HS-27A (cell line): ENCODE measurements around the gene BMF.
"Not testable (repeated sequence)": the region's sequence is repeated elsewhere in the genome, so short reads cannot be mapped to it uniquely, and the experiment has no call there.

ENCODE experiments used
- DNase-seq: peaks from one replicate; pipeline ENCODE4 v3.0.0-alpha.2; 2012; ENCODE audit warnings: low read depth, missing footprints

Gene BMF

GRCh38 chr15:40108855-40109735 lies at the start of gene BMF:
TSS of gene BMF (minus strand) at chr15:40108879. CDS start at chr15:40106086, 2,793 bp downstream.
- peak; percentile 95 for DNase-seq

GRCh38 chr15:40157778-40158447 lies 49.2 kb upstream of the BMF start:
- no peak for DNase-seq

- DNase-seq, result no peak
Observed at GRCh38 chr15:40155270-40155910, 46.7 kb upstream of the BMF start.

- DNase-seq, result not testable (repeated sequence)
Observed at GRCh38 chr15:40154821-40155220, 46.1 kb upstream of the BMF start.

- no peak for DNase-seq
Observed at GRCh38 chr15:40151991-40152390, 43.3 kb upstream of the BMF start.

- DNase-seq, result no peak
Observed at GRCh38 chr15:40151499-40151898, 42.8 kb upstream of the BMF start.

- peak; percentile 72 for DNase-seq
Observed at GRCh38 chr15:40150163-40150925, 41.7 kb upstream of the BMF start.

- DNase-seq, result no peak
Observed at GRCh38 chr15:40149339-40149738, 40.7 kb upstream of the BMF start.

- DNase-seq, result peak; percentile 33
Observed at GRCh38 chr15:40146037-40146436, 37.4 kb upstream of the BMF start.

- DNase-seq, result no peak
Observed at GRCh38 chr15:40142428-40142827, 33.7 kb upstream of the BMF start.

- DNase-seq, result not testable (repeated sequence)
Observed at GRCh38 chr15:40138201-40138570, 29.5 kb upstream of the BMF start.

- no peak for DNase-seq
Observed at GRCh38 chr15:40137303-40138200, 28.9 kb upstream of the BMF start.

GRCh38 chr15:40136470-40137302 lies 28.0 kb upstream of the BMF start:
- DNase-seq, result no peak

- DNase-seq, result not testable (repeated sequence)
Observed at GRCh38 chr15:40135846-40136450, 27.3 kb upstream of the BMF start.

- no peak for DNase-seq
Observed at GRCh38 chr15:40134885-40135284, 26.2 kb upstream of the BMF start.

- no peak for DNase-seq
Observed at GRCh38 chr15:40133544-40133943, 24.9 kb upstream of the BMF start.

- no peak for DNase-seq
Observed at GRCh38 chr15:40130799-40131502, 22.3 kb upstream of the BMF start.

- DNase-seq, result no peak
Observed at GRCh38 chr15:40130118-40130517, 21.4 kb upstream of the BMF start.
